Cardiac muscle cell (in vitro differentiated cells and primary cell): ENCODE measurements around the gene SLC46A2. TPM values are rescaled to one million over a fixed set of nuclear protein-coding genes. Genes with fewer than 3 reads are reported as not detected.
A peak's percentile ranks its signal among the peaks of the same experiment; 100 is the strongest.

Source experiments
- DNase-seq, 2 donors: peaks; one replicate each; pipeline versions ENCODE4 v3.0.0 to v3.0.0-alpha.2; 2010 to 2017; ENCODE audit warnings: low read depth in 1 of 2, low spot score in 1 of 2
- H3K27ac ChIP-seq: fragments of 200-600 bp; sonication (generic); 2 replicates; pipeline ENCODE4 v1.5.1; 2016
- H3K27me3 ChIP-seq: fragments of 200-600 bp; sonication (generic); 2 replicates; pipeline ENCODE4 v1.6.0; 2016; ENCODE audit warnings: control low read depth
- H3K36me3 ChIP-seq: fragments of 200-600 bp; sonication (generic); 2 replicates; pipeline ENCODE4 v1.5.1; 2016; ENCODE audit warnings: control low read depth
- H3K4me1 ChIP-seq: fragments of 200-600 bp; sonication (generic); 2 replicates; pipeline ENCODE4 v1.8.1; 2017; ENCODE audit warnings: low read depth, mild to moderate bottlenecking, mixed run types
- H3K4me3 ChIP-seq: fragments of 200-600 bp; sonication (generic); 2 replicates; pipeline ENCODE4 v1.5.1; 2016; ENCODE audit warnings: mild to moderate bottlenecking
- H3K9me3 ChIP-seq: fragments of 200-600 bp; sonication (generic); 2 replicates; pipeline ENCODE4 v1.5.1; 2017; ENCODE audit warnings: low read depth, mild to moderate bottlenecking, control low read depth
- CTCF ChIP-seq: IDR thresholded peaks from 2 replicates; pipeline ENCODE4 v1.5.1; 2012; ENCODE audit warnings: low read depth, mild to moderate bottlenecking, low read length
- polyA plus RNA-seq: library from polyadenylated mRNA; unstranded; fragments of >200 nt; fragmentation: Nextera tagmentation; extraction: Ambion mirVana; gene quantifications from 2 replicates; pipeline ENCODE4 v1.2.1, GENCODE V29; 2016
- total RNA-seq: library from RNA; depleted of rRNA; stranded (reverse); fragments of >200 nt; gene quantifications from 2 replicates; pipeline ENCODE4 v1.2.3, GENCODE V29; 2016

Gene SLC46A2
- total RNA-seq = not detected in 2 replicates
- 0.10 TPM in 1 of 2 replicates, not detected in the other for polyA plus RNA-seq

- Histone ChIP-seq H3K4me3 (peak within 1 kb of the TSS; percentile 25), H3K27me3 (peaks cover 28% of the 10 kb centered on the region), H3K27ac (no peak within 1 kb of the TSS), H3K9me3 (no peaks in the 10 kb centered on the region), H3K4me1 (no peaks in the 10 kb centered on the region), H3K36me3 (no peaks in the 10 kb centered on the region)
- peak in 1 of 2 donors; percentile 45 for DNase-seq
- no peak for TF ChIP-seq CTCF
These were observed at the start of gene SLC46A2 for GRCh38 chr9:112890106-112891081. TSS of gene SLC46A2 (minus strand) at chr9:112890876. CDS start at chr9:112890681, 195 bp downstream.

GRCh38 chr9:112939418-112939817 lies 48.7 kb upstream of the SLC46A2 start:
- H3K27ac ChIP-seq = no peak overlapping the region
- no peaks in the 10 kb centered on the region for H3K36me3 ChIP-seq
- H3K4me1 ChIP-seq = no peaks in the 10 kb centered on the region
- no peak overlapping the region for H3K4me3 ChIP-seq
- no peak for TF ChIP-seq CTCF
- H3K27me3 ChIP-seq = peaks cover 22% of the 10 kb centered on the region
- DNase-seq = no peak
- H3K9me3 ChIP-seq = no peaks in the 10 kb centered on the region

GRCh38 chr9:112933696-112934095 lies 43.0 kb upstream of the SLC46A2 start:
- peaks cover 4% of the 10 kb centered on the region for H3K27me3 ChIP-seq
- H3K9me3 ChIP-seq = no peaks in the 10 kb centered on the region
- H3K27ac ChIP-seq = no peak overlapping the region
- no peak overlapping the region for H3K4me3 ChIP-seq
- no peak for TF ChIP-seq CTCF
- no peak for DNase-seq
- no peaks in the 10 kb centered on the region for H3K4me1 ChIP-seq
- no peaks in the 10 kb centered on the region for H3K36me3 ChIP-seq

GRCh38 chr9:112925058-112925641 lies 34.5 kb upstream of the SLC46A2 start:
- H3K27me3 ChIP-seq = peaks cover 9% of the 10 kb centered on the region
- no peaks in the 10 kb centered on the region for H3K36me3 ChIP-seq
- no peaks in the 10 kb centered on the region for H3K9me3 ChIP-seq
- no peaks in the 10 kb centered on the region for H3K4me1 ChIP-seq
- H3K27ac ChIP-seq = no peak overlapping the region
- DNase-seq = peak; percentile 51 to 52
- TF ChIP-seq CTCF = peak; percentile 39
- H3K4me3 ChIP-seq = no peak overlapping the region

- peak; percentile 55 to 72 for DNase-seq
- H3K27ac ChIP-seq = no peak overlapping the region
- H3K4me3 ChIP-seq = no peak overlapping the region
- H3K36me3 ChIP-seq = no peaks in the 10 kb centered on the region
- no peaks in the 10 kb centered on the region for H3K9me3 ChIP-seq
- no peaks in the 10 kb centered on the region for H3K4me1 ChIP-seq
- H3K27me3 ChIP-seq = peaks cover 43% of the 10 kb centered on the region
- TF ChIP-seq CTCF = peak; percentile 77
These were observed 30.9 kb upstream of the SLC46A2 start for GRCh38 chr9:112921549-112921948.
